ENCODE measurements around the gene AGAP3. TPM values are rescaled to one million over a fixed set of nuclear protein-coding genes. Genes with fewer than 3 reads are reported as not detected.

AGAP3 gene
- polyA plus RNA-seq, 3 donors, result 6.4 to 133 (median 6.8) TPM

- TF ChIP-seq CTCF (IDR thresholded peaks at IDR 0.05), result no peak
- Histone ChIP-seq H3K79me2 (ENCODE audit: insufficient read depth, low read length) (no peaks in the 10 kb centered on the region), H3K36me3 (replicated peaks in 1 of 2; ENCODE audit: control insufficient read depth in 1 of 2, insufficient read depth in 2 of 2, low read length in 2 of 2) (peaks cover 90 to 95% of the 10 kb centered on the region in 2 donors), H3K27me3 (ENCODE audit: control insufficient read depth in 2 of 2, insufficient read depth in 2 of 2, low read length in 2 of 2) (no peaks in the 10 kb centered on the region), H3K9ac (ENCODE audit: insufficient read depth, low read length, poor library complexity, severe bottlenecking) (no peak overlapping the region), H3K4me3 (replicated peaks in 1 of 3; ENCODE audit: low read depth in 2 of 3, low read length in 3 of 3) (no peak overlapping the region), H2AFZ (ENCODE audit: insufficient read depth, low read depth, low read length, poor library complexity, severe bottlenecking) (no peak overlapping the region), H3K4me1 (ENCODE audit: control insufficient read depth in 1 of 2, insufficient read depth in 2 of 2, low read length in 2 of 2) (no peaks in the 10 kb centered on the region), H4K20me1 (ENCODE audit: insufficient read depth, low read length) (peaks cover 43% of the 10 kb centered on the region), H3K9me3 (replicated peaks in 1 of 2; ENCODE audit: control insufficient read depth in 1 of 2, insufficient read depth in 1 of 2, low read length in 2 of 2) (no peaks in the 10 kb centered on the region), H3K27ac (ENCODE audit: low read depth in 1 of 2, low read length in 2 of 2) (no peak overlapping the region), H3K4me2 (replicated peaks; ENCODE audit: extremely low read depth, low read length, poor library complexity, severe bottlenecking) (no peak overlapping the region)
- peaks cover 0 to 6% (median 0%) of the 10 kb centered on the region in 7 donors for H3K9me3 Mint-ChIP-seq
- no peaks in the 10 kb centered on the region for H3K4me1 Mint-ChIP-seq
- WGBS (ENCODE audit: insufficient coverage), result 93% methylated on average over 33 of the region's 39 CpGs
- no peaks in the 10 kb centered on the region for H3K27me3 Mint-ChIP-seq (ENCODE audit: low read depth in 3 of 3)
- intact Hi-C loops (cut with micrococcal nuclease), result no loop called here
- H3K27ac Mint-ChIP-seq, result no peak overlapping the region
- DNase-seq, result no peak
- no peak overlapping the region for H3K4me3 Mint-ChIP-seq
- peaks cover 70 to 95% of the 10 kb centered on the region in 2 donors for H3K36me3 Mint-ChIP-seq
These were observed 15.0 kb upstream of the AGAP3 start for GRCh38 chr7:151071032-151071866.

DNA sequence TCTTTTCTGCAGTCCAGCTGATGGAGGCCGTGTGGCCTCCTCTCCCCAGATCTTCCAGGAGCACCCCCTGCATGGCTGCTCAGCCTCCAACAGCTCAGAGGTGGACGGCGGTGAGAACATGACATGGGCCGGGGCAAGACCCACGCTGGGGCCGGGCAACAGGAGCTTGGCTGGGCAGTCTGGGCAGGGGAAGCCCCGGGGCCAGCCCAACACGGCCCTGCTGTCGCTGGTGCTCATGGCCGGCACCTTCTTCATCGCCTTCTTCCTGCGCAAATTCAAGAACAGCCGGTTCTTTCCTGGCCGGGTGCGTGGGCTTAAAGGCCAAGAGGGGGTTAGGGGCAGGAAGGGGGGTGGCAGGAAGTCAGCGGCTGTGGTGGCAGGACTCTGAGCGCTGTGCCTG, 12.3 kb upstream of the AGAP3 start:
- peaks cover 60 to 79% of the 10 kb centered on the region in 2 donors for H3K36me3 Mint-ChIP-seq
- WGBS (ENCODE audit: insufficient coverage), result 88% methylated on average over 17 of the region's 17 CpGs
- no peak overlapping the region for H3K27ac ChIP-seq (ENCODE audit: low read depth in 1 of 2, low read length in 2 of 2)
- peaks cover 0 to 6% (median 0%) of the 10 kb centered on the region in 7 donors for H3K9me3 Mint-ChIP-seq
- H3K9ac ChIP-seq (ENCODE audit: insufficient read depth, low read length, poor library complexity, severe bottlenecking), result no peak overlapping the region
- TF ChIP-seq CTCF (IDR thresholded peaks at IDR 0.05), result no peak
- H3K4me3 ChIP-seq (replicated peaks in 1 of 3; ENCODE audit: low read depth in 2 of 3, low read length in 3 of 3), result no peak overlapping the region
- no peak overlapping the region for H3K4me2 ChIP-seq (replicated peaks; ENCODE audit: extremely low read depth, low read length, poor library complexity, severe bottlenecking)
- H3K9me3 ChIP-seq (replicated peaks in 1 of 2; ENCODE audit: control insufficient read depth in 1 of 2, insufficient read depth in 1 of 2, low read length in 2 of 2), result no peaks in the 10 kb centered on the region
- H3K27me3 Mint-ChIP-seq (ENCODE audit: low read depth in 3 of 3), result peaks cover 0 to 1% (median 0%) of the 10 kb centered on the region in 3 donors
- H3K4me3 Mint-ChIP-seq, result no peak overlapping the region
- H3K4me1 Mint-ChIP-seq, result peaks cover 4% of the 10 kb centered on the region
- H3K4me1 ChIP-seq (ENCODE audit: control insufficient read depth in 1 of 2, insufficient read depth in 2 of 2, low read length in 2 of 2), result peaks cover 0 to under 1% of the 10 kb centered on the region in 2 donors
- H3K36me3 ChIP-seq (replicated peaks in 1 of 2; ENCODE audit: control insufficient read depth in 1 of 2, insufficient read depth in 2 of 2, low read length in 2 of 2), result peaks cover 69 to 85% of the 10 kb centered on the region in 2 donors
- no peaks in the 10 kb centered on the region for H3K27me3 ChIP-seq (ENCODE audit: control insufficient read depth in 2 of 2, insufficient read depth in 2 of 2, low read length in 2 of 2)
- peaks cover 3% of the 10 kb centered on the region for H3K79me2 ChIP-seq (ENCODE audit: insufficient read depth, low read length)
- peak overlapping the region in 2 of 7 donors; percentile 57 to 69 for H3K27ac Mint-ChIP-seq
- H2AFZ ChIP-seq (ENCODE audit: insufficient read depth, low read depth, low read length, poor library complexity, severe bottlenecking), result no peak overlapping the region
- H4K20me1 ChIP-seq (ENCODE audit: insufficient read depth, low read length), result peaks cover 49% of the 10 kb centered on the region
- intact Hi-C loops (cut with micrococcal nuclease), result no loop called here
- no peak for DNase-seq

Data from CD14-positive monocyte (primary cell).